Measurements from ENCODE around the gene HMSD.

HMSD gene

GRCh38 chr18:63951302-63951705 lies 2.2 kb downstream of the HMSD start:
- TF ChIP-seq, protein P1, sequence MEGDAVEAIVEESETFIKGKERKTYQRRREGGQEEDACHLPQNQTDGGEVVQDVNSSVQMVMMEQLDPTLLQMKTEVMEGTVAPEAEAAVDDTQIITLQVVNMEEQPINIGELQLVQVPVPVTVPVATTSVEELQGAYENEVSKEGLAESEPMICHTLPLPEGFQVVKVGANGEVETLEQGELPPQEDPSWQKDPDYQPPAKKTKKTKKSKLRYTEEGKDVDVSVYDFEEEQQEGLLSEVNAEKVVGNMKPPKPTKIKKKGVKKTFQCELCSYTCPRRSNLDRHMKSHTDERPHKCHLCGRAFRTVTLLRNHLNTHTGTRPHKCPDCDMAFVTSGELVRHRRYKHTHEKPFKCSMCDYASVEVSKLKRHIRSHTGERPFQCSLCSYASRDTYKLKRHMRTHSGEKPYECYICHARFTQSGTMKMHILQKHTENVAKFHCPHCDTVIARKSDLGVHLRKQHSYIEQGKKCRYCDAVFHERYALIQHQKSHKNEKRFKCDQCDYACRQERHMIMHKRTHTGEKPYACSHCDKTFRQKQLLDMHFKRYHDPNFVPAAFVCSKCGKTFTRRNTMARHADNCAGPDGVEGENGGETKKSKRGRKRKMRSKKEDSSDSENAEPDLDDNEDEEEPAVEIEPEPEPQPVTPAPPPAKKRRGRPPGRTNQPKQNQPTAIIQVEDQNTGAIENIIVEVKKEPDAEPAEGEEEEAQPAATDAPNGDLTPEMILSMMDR (IDR thresholded peaks at IDR 0.05): no peak

GRCh38 chr18:63953811-63954210 lies 4.7 kb downstream of the HMSD start:
- H3K9me3 ChIP-seq (ENCODE audit: control insufficient read depth, low read length): no peaks in the 10 kb centered on the region
- H3K27me3 ChIP-seq (ENCODE audit: control insufficient read depth, insufficient read depth, low read length): no peaks in the 10 kb centered on the region
- no peaks in the 10 kb centered on the region for H3K36me3 ChIP-seq (ENCODE audit: control insufficient read depth, insufficient read depth, low read length)
- no peak overlapping the region for H3K9ac ChIP-seq
- TF ChIP-seq, protein P1 (IDR thresholded peaks at IDR 0.05): no peak
- no peaks in the 10 kb centered on the region for H3K79me2 ChIP-seq
- H3K4me2 ChIP-seq (ENCODE audit: low read length): no peak overlapping the region
- H3K27ac ChIP-seq: no peak overlapping the region
- no peaks in the 10 kb centered on the region for H3K4me1 ChIP-seq
- H2AFZ ChIP-seq: no peak overlapping the region
- no peak overlapping the region for H3K4me3 ChIP-seq (ENCODE audit: low read depth, low read length)

More at GRCh38 chr18:63951302-63951705, 2.2 kb downstream of the HMSD start:
- H3K4me1 ChIP-seq: no peaks in the 10 kb centered on the region
- H3K4me3 ChIP-seq (ENCODE audit: low read depth, low read length): no peak overlapping the region
- H3K36me3 ChIP-seq (ENCODE audit: control insufficient read depth, insufficient read depth, low read length): no peaks in the 10 kb centered on the region
- no peak overlapping the region for H2AFZ ChIP-seq
- H3K27ac ChIP-seq: no peak overlapping the region
- no peaks in the 10 kb centered on the region for H3K27me3 ChIP-seq (ENCODE audit: control insufficient read depth, insufficient read depth, low read length)
- H3K9ac ChIP-seq: no peak overlapping the region
- H3K79me2 ChIP-seq: no peaks in the 10 kb centered on the region
- H3K9me3 ChIP-seq (ENCODE audit: control insufficient read depth, low read length): no peaks in the 10 kb centered on the region
- no peak overlapping the region for H3K4me2 ChIP-seq (ENCODE audit: low read length)

DNA sequence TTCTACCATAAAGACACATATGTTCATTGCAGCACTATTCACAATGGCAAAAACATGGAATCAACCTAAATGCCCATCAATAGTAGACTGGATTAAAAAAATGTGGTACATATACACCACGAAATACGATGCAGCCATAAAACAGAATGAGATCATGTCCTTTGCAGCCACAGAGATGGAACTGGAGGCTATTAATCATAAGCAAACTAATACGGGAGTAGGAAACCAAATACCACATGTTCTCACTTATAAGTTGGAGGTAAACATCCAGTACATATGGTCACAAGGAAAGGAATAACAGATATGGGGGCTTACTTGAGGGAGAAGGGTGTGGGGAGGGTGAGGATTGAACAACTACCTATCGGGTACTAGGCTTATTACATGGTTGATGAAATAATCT lies 7.7 kb downstream of the HMSD start:
- H3K27ac ChIP-seq: no peak overlapping the region
- H3K4me2 ChIP-seq (ENCODE audit: low read length): no peak overlapping the region
- H3K4me1 ChIP-seq: no peaks in the 10 kb centered on the region
- TF ChIP-seq, protein P1 (IDR thresholded peaks at IDR 0.05): no peak
- no peaks in the 10 kb centered on the region for H3K27me3 ChIP-seq (ENCODE audit: control insufficient read depth, insufficient read depth, low read length)
- no peaks in the 10 kb centered on the region for H3K9me3 ChIP-seq (ENCODE audit: control insufficient read depth, low read length)
- H3K9ac ChIP-seq: no peak overlapping the region
- no peak overlapping the region for H2AFZ ChIP-seq
- H3K36me3 ChIP-seq (ENCODE audit: control insufficient read depth, insufficient read depth, low read length): no peaks in the 10 kb centered on the region
- no peaks in the 10 kb centered on the region for H3K79me2 ChIP-seq
- no peak overlapping the region for H3K4me3 ChIP-seq (ENCODE audit: low read depth, low read length)

DNA sequence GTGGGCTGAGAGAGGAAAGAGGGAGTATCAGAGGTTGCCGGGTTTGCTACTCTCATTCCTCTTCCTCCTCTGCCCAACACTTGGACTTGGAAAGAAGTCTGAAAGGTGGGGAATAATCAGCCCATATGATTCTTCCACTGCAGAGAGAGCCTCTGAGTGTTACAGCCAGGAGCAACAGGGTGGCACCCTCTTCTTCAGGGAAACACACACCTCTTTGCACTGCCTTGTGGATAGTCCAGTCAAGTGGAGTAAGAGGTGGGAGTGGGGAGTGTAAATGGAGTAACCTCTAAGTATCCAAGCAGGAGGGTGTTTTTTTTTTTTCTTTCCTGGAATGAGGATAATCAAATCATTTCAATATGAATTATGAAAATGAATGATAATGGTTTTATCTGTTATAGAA lies 11.8 kb downstream of the HMSD start:
- Histone ChIP-seq H3K27me3 (ENCODE audit: control insufficient read depth, insufficient read depth, low read length) (no peaks in the 10 kb centered on the region), H3K9me3 (ENCODE audit: control insufficient read depth, low read length) (no peaks in the 10 kb centered on the region), H3K4me1 (no peaks in the 10 kb centered on the region), H3K9ac (no peak overlapping the region), H3K4me3 (ENCODE audit: low read depth, low read length) (no peak overlapping the region), H3K79me2 (no peaks in the 10 kb centered on the region), H2AFZ (no peak overlapping the region), H3K27ac (no peak overlapping the region), H3K4me2 (ENCODE audit: low read length) (no peak overlapping the region), H3K36me3 (ENCODE audit: control insufficient read depth, insufficient read depth, low read length) (no peaks in the 10 kb centered on the region)
- TF ChIP-seq, protein P1 (IDR thresholded peaks at IDR 0.05): no peak

DNA sequence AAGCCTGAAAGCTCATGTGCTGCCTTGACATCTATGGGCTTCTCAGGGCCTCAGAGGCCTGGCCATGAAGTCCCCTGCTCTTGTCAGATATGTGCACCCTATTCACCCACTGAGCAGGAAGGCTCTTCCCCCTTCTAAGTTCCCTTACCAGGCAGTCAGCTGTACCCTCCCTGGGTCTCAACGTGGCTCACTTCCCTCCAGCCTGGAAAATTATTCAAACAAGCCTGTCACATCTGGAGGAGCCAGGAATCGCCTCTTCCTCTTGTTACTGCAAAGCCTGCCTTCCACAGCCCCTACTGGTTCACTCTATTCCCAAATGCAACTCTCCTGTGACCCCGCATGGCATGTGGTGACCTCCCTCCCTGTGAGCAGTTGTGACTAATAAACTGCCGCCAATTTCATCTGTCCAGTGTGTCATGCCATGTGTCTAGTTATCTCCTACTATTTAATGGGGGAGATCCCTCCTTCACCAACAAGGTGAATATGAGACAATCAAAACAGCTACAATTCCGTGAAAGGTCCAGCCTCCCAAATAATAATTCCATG lies 12.4 kb downstream of the HMSD start:
- H3K9ac ChIP-seq: no peak overlapping the region
- H3K4me1 ChIP-seq: no peaks in the 10 kb centered on the region
- no peaks in the 10 kb centered on the region for H3K79me2 ChIP-seq
- no peak overlapping the region for H3K27ac ChIP-seq
- TF ChIP-seq, protein P1 (IDR thresholded peaks at IDR 0.05): no peak
- no peak overlapping the region for H2AFZ ChIP-seq
- H3K4me2 ChIP-seq (ENCODE audit: low read length): no peak overlapping the region
- H3K4me3 ChIP-seq (ENCODE audit: low read depth, low read length): no peak overlapping the region
- H3K27me3 ChIP-seq (ENCODE audit: control insufficient read depth, insufficient read depth, low read length): no peaks in the 10 kb centered on the region
- H3K9me3 ChIP-seq (ENCODE audit: control insufficient read depth, low read length): no peaks in the 10 kb centered on the region
- H3K36me3 ChIP-seq (ENCODE audit: control insufficient read depth, insufficient read depth, low read length): no peaks in the 10 kb centered on the region
